SK-N-SH treated with all-trans-retinoic acid at 6 μM for 48 hours (cell line): ENCODE measurements around the gene CYP11A1.

Experiments used
- BACH2 ChIP-seq: fragments of 250-450 bp; sonication (Bioruptor Pico); IDR thresholded peaks from 2 replicates; pipeline ENCODE4 v1.9.0; 2021; ENCODE audit warnings: mild to moderate bottlenecking, borderline replicate concordance
- GLIS3 ChIP-seq: fragments of 250-450 bp; sonication (Bioruptor Pico); IDR thresholded peaks from 2 replicates; pipeline ENCODE4 v1.5.0; 2020; ENCODE audit warnings: mild to moderate bottlenecking, moderate library complexity
- ISL1 ChIP-seq: fragments of 250-450 bp; sonication (Bioruptor Pico); IDR thresholded peaks from 2 replicates; pipeline ENCODE4 v2.1.2; 2022; ENCODE audit warnings: mild to moderate bottlenecking, moderate library complexity
- RARB ChIP-seq: fragments of 250-450 bp; sonication (Bioruptor Pico); IDR thresholded peaks from 2 replicates; pipeline ENCODE4 v1.8.0; 2021; ENCODE audit warnings: mild to moderate bottlenecking, moderate library complexity
- TSHZ2 ChIP-seq: fragments of 250-450 bp; sonication (Bioruptor Pico); IDR thresholded peaks from 2 replicates; pipeline ENCODE4 v1.5.0; 2020; ENCODE audit warnings: mild to moderate bottlenecking, moderate library complexity
- ZC3H10 ChIP-seq: fragments of 250-450 bp; sonication (Bioruptor Pico); IDR thresholded peaks from 2 replicates; pipeline ENCODE4 v1.5.1; 2021; ENCODE audit warnings: mild to moderate bottlenecking, moderate library complexity
- TF ChIP-seq, protein P1 (sequence below): fragments of 250-450 bp; sonication (Bioruptor Pico); IDR thresholded peaks from 2 replicates; pipeline ENCODE4 v1.8.0; 2020; ENCODE audit warnings: mild to moderate bottlenecking, moderate library complexity, borderline replicate concordance

- no peak for TF ChIP-seq TSHZ2 (CRISPR knock-in tag)
- TF ChIP-seq, protein P1, sequence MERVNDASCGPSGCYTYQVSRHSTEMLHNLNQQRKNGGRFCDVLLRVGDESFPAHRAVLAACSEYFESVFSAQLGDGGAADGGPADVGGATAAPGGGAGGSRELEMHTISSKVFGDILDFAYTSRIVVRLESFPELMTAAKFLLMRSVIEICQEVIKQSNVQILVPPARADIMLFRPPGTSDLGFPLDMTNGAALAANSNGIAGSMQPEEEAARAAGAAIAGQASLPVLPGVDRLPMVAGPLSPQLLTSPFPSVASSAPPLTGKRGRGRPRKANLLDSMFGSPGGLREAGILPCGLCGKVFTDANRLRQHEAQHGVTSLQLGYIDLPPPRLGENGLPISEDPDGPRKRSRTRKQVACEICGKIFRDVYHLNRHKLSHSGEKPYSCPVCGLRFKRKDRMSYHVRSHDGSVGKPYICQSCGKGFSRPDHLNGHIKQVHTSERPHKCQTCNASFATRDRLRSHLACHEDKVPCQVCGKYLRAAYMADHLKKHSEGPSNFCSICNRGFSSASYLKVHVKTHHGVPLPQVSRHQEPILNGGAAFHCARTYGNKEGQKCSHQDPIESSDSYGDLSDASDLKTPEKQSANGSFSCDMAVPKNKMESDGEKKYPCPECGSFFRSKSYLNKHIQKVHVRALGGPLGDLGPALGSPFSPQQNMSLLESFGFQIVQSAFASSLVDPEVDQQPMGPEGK (CRISPR knock-in tag) = no peak
- no peak for TF ChIP-seq ZC3H10 (CRISPR knock-in tag)
- no peak for TF ChIP-seq BACH2 (CRISPR knock-in tag)
- TF ChIP-seq RARB (CRISPR knock-in tag) = no peak
- TF ChIP-seq GLIS3 (CRISPR knock-in tag) = no peak
- TF ChIP-seq ISL1 (CRISPR knock-in tag) = no peak
Measured at GRCh38 chr15:74337146-74337545, 30.3 kb downstream of the CYP11A1 start.
